ENCODE measurements around the gene VPS41.

The VPS41 gene

GRCh38 chr7:38838725-38839385 lies 70.1 kb downstream of the VPS41 start:
- H3K4me3 ChIP-seq = no peak overlapping the region
- peaks cover 0 to 11% (median 5%) of the 10 kb centered on the region in 10 experiments; a peak in 9 of 20 replicates for H3K4me1 ChIP-seq
- peaks cover 0 to 5% (median 0%) of the 10 kb centered on the region in 11 experiments; a peak in 2 of 22 replicates for H3K9me3 ChIP-seq (replicated peaks in 1 of 11)
- peaks cover 0 to 78% (median 0%) of the 10 kb centered on the region in 11 experiments; a peak in 7 of 22 replicates for H4K20me1 ChIP-seq
- no peak overlapping the region for H3K9ac ChIP-seq
- no peak for TF ChIP-seq Cebpa-rat (IDR thresholded peaks at IDR 0.05)
- no peaks in the 10 kb centered on the region for H3K27me3 ChIP-seq
- H3K36me3 ChIP-seq = peaks cover 0 to 16% (median 0%) of the 10 kb centered on the region in 11 experiments; a peak in 6 of 22 replicates
- no peak overlapping the region for H3K27ac ChIP-seq
- H3K4me2 ChIP-seq = no peak overlapping the region

GRCh38 chr7:38834357-38834756 lies 74.6 kb downstream of the VPS41 start:
- no peak overlapping the region for H3K4me2 ChIP-seq
- no peak overlapping the region for H3K4me3 ChIP-seq
- peaks cover 0 to 24% (median 7%) of the 10 kb centered on the region in 11 experiments; a peak in 9 of 22 replicates for H3K36me3 ChIP-seq
- H3K9me3 ChIP-seq (replicated peaks in 1 of 11) = peaks cover 0 to 5% (median 0%) of the 10 kb centered on the region in 11 experiments; a peak in 1 of 22 replicates
- no peaks in the 10 kb centered on the region for H3K27me3 ChIP-seq
- no peak for TF ChIP-seq Cebpa-rat (IDR thresholded peaks at IDR 0.05)
- H3K27ac ChIP-seq = no peak overlapping the region
- no peak overlapping the region for H3K9ac ChIP-seq
- H4K20me1 ChIP-seq = peaks cover 0 to 73% (median 0%) of the 10 kb centered on the region in 11 experiments; a peak in 4 of 22 replicates
- H3K4me1 ChIP-seq = no peaks in the 10 kb centered on the region

- H3K9ac ChIP-seq = no peak overlapping the region
- no peaks in the 10 kb centered on the region for H3K27me3 ChIP-seq
- H3K27ac ChIP-seq = no peak overlapping the region
- peaks cover 0 to 29% (median 7%) of the 10 kb centered on the region in 11 experiments; a peak in 9 of 22 replicates for H3K36me3 ChIP-seq
- H3K9me3 ChIP-seq (replicated peaks in 1 of 11) = peaks cover 0 to 5% (median 0%) of the 10 kb centered on the region in 11 experiments; a peak in 1 of 22 replicates
- no peak for TF ChIP-seq Cebpa-rat (IDR thresholded peaks at IDR 0.05)
- H3K4me3 ChIP-seq = no peak overlapping the region
- no peak overlapping the region for H3K4me2 ChIP-seq
- H4K20me1 ChIP-seq = peaks cover 0 to 69% (median 0%) of the 10 kb centered on the region in 11 experiments; a peak in 4 of 22 replicates
- no peaks in the 10 kb centered on the region for H3K4me1 ChIP-seq
These were observed 75.7 kb downstream of the VPS41 start for GRCh38 chr7:38833329-38833728.

DNA sequence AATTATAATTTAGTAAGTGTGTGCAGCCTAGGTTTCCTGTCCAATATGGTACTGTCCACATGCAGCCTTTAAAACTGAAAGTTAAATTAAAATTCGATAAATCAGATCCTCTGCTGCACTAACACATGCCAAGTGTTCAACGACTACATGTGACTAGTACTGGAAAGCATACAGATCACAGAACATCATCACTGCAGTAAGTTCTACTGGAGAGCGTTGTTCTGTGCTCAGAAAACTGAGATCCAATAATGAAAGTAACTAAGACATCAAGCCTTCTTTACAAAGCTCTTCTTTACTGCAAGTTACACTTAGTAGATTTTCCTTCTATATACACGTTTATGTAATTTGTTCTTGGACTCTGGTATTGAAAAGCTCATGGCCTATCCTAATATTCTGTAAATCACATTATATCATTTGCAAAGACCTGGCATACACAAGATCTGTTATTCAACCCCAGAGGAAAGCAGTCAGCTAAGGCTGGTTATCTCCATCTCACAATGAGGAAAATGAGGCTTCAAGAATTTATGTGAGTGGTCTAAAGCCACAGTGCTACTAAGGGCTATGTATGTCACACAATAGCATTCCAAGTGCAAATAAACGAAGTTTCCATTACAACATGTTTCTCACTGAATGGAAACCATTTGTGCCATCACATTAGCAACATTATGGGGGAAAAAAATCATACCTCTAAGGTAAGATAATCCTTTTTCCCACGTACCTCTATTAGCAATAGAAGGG lies 77.6 kb downstream of the VPS41 start:
- Histone ChIP-seq H3K36me3 (peaks cover 0 to 21% (median 5%) of the 10 kb centered on the region in 11 experiments; a peak in 10 of 22 replicates), H3K9me3 (replicated peaks in 1 of 11) (no peaks in the 10 kb centered on the region), H4K20me1 (peaks cover 0 to 65% (median 0%) of the 10 kb centered on the region in 11 experiments; a peak in 4 of 22 replicates), H3K9ac (no peak overlapping the region), H3K27ac (no peak overlapping the region), H3K4me3 (no peak overlapping the region), H3K4me1 (peaks cover 2 to 9% (median 3%) of the 10 kb centered on the region in 10 experiments; a peak in 18 of 20 replicates), H3K4me2 (no peak overlapping the region), H3K27me3 (no peaks in the 10 kb centered on the region)
- TF ChIP-seq Cebpa-rat (IDR thresholded peaks at IDR 0.05) = no peak

DNA sequence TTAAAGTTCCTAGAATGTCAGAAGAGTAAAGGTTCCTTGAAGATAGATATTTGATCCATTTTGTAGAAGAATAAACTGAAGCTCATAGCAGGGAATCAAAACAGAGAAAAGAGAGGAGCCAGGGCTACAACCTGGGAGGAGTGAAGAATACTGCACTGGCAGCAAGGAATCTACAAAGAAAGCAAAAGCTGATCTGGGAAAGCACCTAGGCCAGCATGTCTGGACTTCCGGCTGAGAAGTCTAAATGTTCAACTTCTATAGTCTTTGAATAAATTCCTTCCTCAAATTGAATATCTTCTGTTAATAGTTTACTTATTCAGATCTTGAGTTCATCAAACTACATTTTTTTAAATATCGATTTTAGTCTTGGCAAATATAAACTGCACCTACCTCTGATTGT lies 78.2 kb downstream of the VPS41 start:
- Histone ChIP-seq H3K9ac (no peak overlapping the region), H4K20me1 (peaks cover 0 to 71% (median 0%) of the 10 kb centered on the region in 11 experiments; a peak in 4 of 22 replicates), H3K9me3 (replicated peaks in 1 of 11) (no peaks in the 10 kb centered on the region), H3K27me3 (no peaks in the 10 kb centered on the region), H3K4me2 (no peak overlapping the region), H3K4me3 (no peak overlapping the region), H3K27ac (no peak overlapping the region), H3K4me1 (peaks cover 8 to 15% (median 9%) of the 10 kb centered on the region in 10 experiments), H3K36me3 (peaks cover 0 to 21% (median 5%) of the 10 kb centered on the region in 11 experiments; a peak in 10 of 22 replicates)
- no peak for TF ChIP-seq Cebpa-rat (IDR thresholded peaks at IDR 0.05)

- Histone ChIP-seq H3K9ac (no peak overlapping the region), H3K4me2 (no peak overlapping the region), H3K36me3 (peaks cover 0 to 24% (median 5%) of the 10 kb centered on the region in 11 experiments; a peak in 10 of 22 replicates), H3K27me3 (no peaks in the 10 kb centered on the region), H3K9me3 (replicated peaks in 1 of 11) (no peaks in the 10 kb centered on the region), H3K27ac (no peak overlapping the region), H4K20me1 (peaks cover 0 to 81% (median 0%) of the 10 kb centered on the region in 11 experiments; a peak in 4 of 22 replicates), H3K4me3 (no peak overlapping the region), H3K4me1 (peaks cover 11 to 21% (median 14%) of the 10 kb centered on the region in 10 experiments)
- no peak for TF ChIP-seq Cebpa-rat (IDR thresholded peaks at IDR 0.05)
These were observed 79.4 kb downstream of the VPS41 start for GRCh38 chr7:38829488-38830165.

- H3K9me3 ChIP-seq (replicated peaks in 1 of 11) = peaks cover 12 to 15% (median 13%) of the 10 kb centered on the region in 11 experiments
- no peak overlapping the region for H3K9ac ChIP-seq
- no peak overlapping the region for H3K27ac ChIP-seq
These were observed 81.0 kb downstream of the VPS41 start for GRCh38 chr7:38828026-38828425.

DNA sequence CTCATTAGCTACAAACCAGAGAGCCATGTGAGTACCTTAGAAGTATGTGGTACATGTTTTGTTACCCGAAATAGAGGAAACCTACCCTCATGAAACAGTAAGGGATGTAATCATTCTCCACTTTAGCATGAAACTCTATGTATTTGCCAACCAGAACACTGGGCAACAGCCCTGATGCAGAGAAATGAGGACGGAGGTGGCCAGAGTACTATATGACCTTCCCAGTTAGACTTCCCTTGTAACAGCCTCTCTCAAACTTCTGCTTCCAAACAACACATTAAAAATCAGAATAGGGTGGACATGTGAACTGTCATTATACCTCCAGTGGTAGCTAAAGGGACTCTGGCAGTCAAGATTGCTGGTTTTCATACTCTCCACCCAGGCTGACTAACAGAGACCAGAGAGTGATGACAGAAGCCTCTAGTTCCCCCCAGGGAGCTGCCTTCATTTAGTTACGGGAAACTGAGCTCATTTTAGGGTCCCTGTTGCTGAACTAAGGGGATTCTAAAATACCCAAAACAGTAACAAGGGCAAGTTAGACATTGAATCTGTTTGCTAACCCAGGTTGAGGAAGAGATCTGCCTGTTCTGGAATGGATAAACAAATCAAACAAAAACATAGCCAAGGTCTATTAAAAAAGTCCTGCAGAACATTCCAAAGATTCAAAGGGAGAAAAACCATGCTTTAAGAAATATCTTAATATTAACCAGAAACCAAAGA lies 83.1 kb downstream of the VPS41 start:
- H3K27me3 ChIP-seq = no peaks in the 10 kb centered on the region
- H3K9me3 ChIP-seq (replicated peaks in 1 of 11) = peaks cover 14 to 20% (median 16%) of the 10 kb centered on the region in 11 experiments
- TF ChIP-seq Cebpa-rat (IDR thresholded peaks at IDR 0.05) = no peak
- peaks cover 11 to 21% (median 14%) of the 10 kb centered on the region in 10 experiments for H3K4me1 ChIP-seq
- H3K9ac ChIP-seq = 0 out of 22 replicates have a peak overlapping the region, but pooled peaks of 1 of the 11 experiments have one; percentile 8
- peaks cover 0 to 55% (median 0%) of the 10 kb centered on the region in 11 experiments; a peak in 4 of 22 replicates for H4K20me1 ChIP-seq
- H3K27ac ChIP-seq = peak overlapping the region in 8 of 11 experiments; percentile 20 to 58 (median 45); a peak in 13 of 22 replicates
- H3K36me3 ChIP-seq = peaks cover 11 to 51% (median 22%) of the 10 kb centered on the region in 11 experiments; a peak in 16 of 22 replicates
- peak overlapping the region; percentile 46 to 77 (median 58) for H3K4me2 ChIP-seq
- no peak overlapping the region for H3K4me3 ChIP-seq

More at GRCh38 chr7:38828026-38828425, 81.0 kb downstream of the VPS41 start:
- Histone ChIP-seq H3K4me2 (no peak overlapping the region), H3K27me3 (no peaks in the 10 kb centered on the region), H3K4me3 (no peak overlapping the region), H3K36me3 (peaks cover 5 to 38% (median 16%) of the 10 kb centered on the region in 11 experiments; a peak in 15 of 22 replicates), H4K20me1 (peaks cover 0 to 70% (median 0%) of the 10 kb centered on the region in 11 experiments; a peak in 4 of 22 replicates), H3K4me1 (peaks cover 11 to 21% (median 14%) of the 10 kb centered on the region in 10 experiments)
- no peak for TF ChIP-seq Cebpa-rat (IDR thresholded peaks at IDR 0.05)

Data from BLaER1 treated with 17β-estradiol and CSF1 and Interleukin-3, amounts not matched to agents 10 nM and 100 nM (cell line).